IMR-90 (cell line): Measurements from ENCODE around the gene ZNF750. TPM values are rescaled to one million over a fixed set of nuclear protein-coding genes. Genes with fewer than 3 reads are reported as not detected.

Source experiments
- ATAC-seq: fragments of 200-7000 bp; cut with Tn5 transposase; 2 replicates; pipeline ENCODE4 v1.9.1; 2020; ENCODE audit warnings: low read depth, mild to moderate bottlenecking, moderate library complexity
- BruUV-seq: library from RNA; stranded (reverse); fragments of 400-500 nt; replicated peaks from 2 replicates; lab custom pipeline; 2021; lab: Mats Ljungman, UMichigan
- CTCF ChIA-PET: fragments of 300-600 bp; formaldehyde crosslinking; extraction: SDS; loops from one replicate; lab custom pipeline; 2021; ENCODE audit warnings: antibody characterized with exemption; lab: Yijun Ruan, JAX
- POLR2A ChIA-PET: fragments of 300-600 bp; sonication (Branson Sonifier 250); formaldehyde crosslinking; loops from one replicate; lab custom pipeline; 2022; ENCODE audit warnings: antibody characterized with exemption; ENCODE audit not compliant: unreplicated experiment; lab: Charles Lee
- DNase-seq: peaks from one replicate; pipeline ENCODE4 v3.0.0; 2013
- H2AFZ ChIP-seq: replicated peaks from 2 replicates; pipeline ENCODE3; 2013; ENCODE audit warnings: low read length, mild to moderate bottlenecking; ENCODE audit not compliant: poor library complexity
- H2AK5ac ChIP-seq: 2 replicates; pipeline ENCODE4 v1.6.1; 2013; ENCODE audit warnings: low read depth, low read length, inconsistent platforms
- H2AK9ac ChIP-seq: replicated peaks from 2 replicates; pipeline ENCODE3; 2013; ENCODE audit warnings: mild to moderate bottlenecking, low read depth, low read length, moderate library complexity; ENCODE audit not compliant: poor library complexity
- H2BK120ac ChIP-seq: 2 replicates; pipeline ENCODE4 v1.6.1; 2013; ENCODE audit warnings: low read depth, low read length, inconsistent platforms
- H2BK15ac ChIP-seq: 3 replicates; pipeline ENCODE4 v1.6.1; 2013; ENCODE audit warnings: low read depth, low read length, inconsistent platforms
- H2BK20ac ChIP-seq: 2 replicates; pipeline ENCODE4 v1.6.1; 2013; ENCODE audit warnings: low read depth, mild to moderate bottlenecking, inconsistent platforms, low read length, moderate library complexity
- H2BK5ac ChIP-seq: 2 replicates; pipeline ENCODE4 v1.6.1; 2013; ENCODE audit warnings: mild to moderate bottlenecking, low read depth, low read length, inconsistent platforms; ENCODE audit not compliant: poor library complexity, severe bottlenecking
- H3K14ac ChIP-seq: replicated peaks from 2 replicates; pipeline ENCODE4 v1.6.1; 2013; ENCODE audit warnings: low read depth, low read length, inconsistent platforms
- H3K18ac ChIP-seq: 2 replicates; pipeline ENCODE4 v1.6.1; 2013; ENCODE audit warnings: low read depth, low read length, control low read depth
- H3K23ac ChIP-seq: 2 replicates; pipeline ENCODE4 v1.6.1; 2013; ENCODE audit warnings: low read depth, low read length, inconsistent platforms
- H3K27ac ChIP-seq: 2 replicates; pipeline ENCODE4 v1.5.1; 2013; ENCODE audit warnings: mild to moderate bottlenecking, control low read depth, low read length; ENCODE audit not compliant: insufficient read depth
- H3K27me3 ChIP-seq: 2 replicates; pipeline ENCODE4 v1.6.1; 2013; ENCODE audit warnings: low read length; ENCODE audit not compliant: control insufficient read depth, insufficient read depth
- H3K36me3 ChIP-seq: 2 replicates; pipeline ENCODE4 v1.6.1; 2013; ENCODE audit warnings: low read length, mixed read lengths; ENCODE audit not compliant: control insufficient read depth, insufficient read depth
- H3K4ac ChIP-seq: 2 replicates; pipeline ENCODE4 v1.6.1; 2013; ENCODE audit warnings: low read depth, low read length, inconsistent platforms
- H3K4me1 ChIP-seq: 2 replicates; pipeline ENCODE4 v1.6.1; 2013; ENCODE audit warnings: low read length, mixed read lengths; ENCODE audit not compliant: control insufficient read depth, insufficient read depth
- H3K4me2 ChIP-seq: 2 replicates; pipeline ENCODE4 v1.6.1; 2013; ENCODE audit warnings: low read depth, mild to moderate bottlenecking, control low read depth, low read length, moderate library complexity
- H3K4me3 ChIP-seq: 2 replicates; pipeline ENCODE4 v1.5.1; 2013; ENCODE audit warnings: low read depth, mild to moderate bottlenecking, control low read depth, low read length, moderate library complexity; ENCODE audit not compliant: insufficient read depth
- H3K56ac ChIP-seq: 2 replicates; pipeline ENCODE4 v1.6.1; 2013; ENCODE audit warnings: low read length, inconsistent platforms; ENCODE audit not compliant: insufficient read depth; ENCODE audit errors: extremely low read depth
- H3K79me1 ChIP-seq, 2 experiments: 2 replicates each; pipeline ENCODE4 v1.6.1; 2013; ENCODE audit warnings: low read length in 2 of 2, inconsistent platforms in 1 of 2, low read depth in 1 of 2
- H3K9ac ChIP-seq: 2 replicates; pipeline ENCODE4 v1.6.1; 2013; ENCODE audit warnings: low read depth, low read length, control low read depth
- H3K9me1 ChIP-seq: 2 replicates; pipeline ENCODE4 v1.6.1; 2013; ENCODE audit warnings: low read length, inconsistent platforms; ENCODE audit not compliant: insufficient read depth
- H3K9me3 ChIP-seq: 2 replicates; pipeline ENCODE4 v1.6.1; 2013; ENCODE audit warnings: low read length; ENCODE audit not compliant: control insufficient read depth, insufficient read depth
- H4K20me1 ChIP-seq: 2 replicates; pipeline ENCODE4 v1.6.1; 2013; ENCODE audit warnings: low read length, inconsistent platforms; ENCODE audit not compliant: insufficient read depth
- H4K5ac ChIP-seq: 2 replicates; pipeline ENCODE4 v1.6.1; 2013; ENCODE audit warnings: mild to moderate bottlenecking, low read depth, low read length, control low read depth
- H4K8ac ChIP-seq, 2 experiments: 2 replicates each; pipeline ENCODE4 v1.6.1; 2013; ENCODE audit warnings: low read depth in 2 of 2, low read length in 2 of 2, control low read depth in 1 of 2, inconsistent platforms in 1 of 2
- H4K91ac ChIP-seq: 2 replicates; pipeline ENCODE4 v1.6.1; 2013; ENCODE audit warnings: low read depth, low read length, inconsistent platforms; ENCODE audit not compliant: insufficient read depth
- BHLHE40 ChIP-seq: fragments of 150-350 bp; IDR thresholded peaks from 2 replicates; pipeline ENCODE4 v1.6.1; 2016; ENCODE audit warnings: mild to moderate bottlenecking, low read depth, low read length
- CEBPB ChIP-seq: IDR thresholded peaks from 2 replicates; pipeline ENCODE4 v1.6.1; 2012; ENCODE audit warnings: low read depth, low read length, improper control_type of control experiment
- CHD1 ChIP-seq: IDR thresholded peaks from 2 replicates; pipeline ENCODE4 v1.6.1; 2012; ENCODE audit warnings: low read depth, low read length, improper control_type of control experiment
- FOS ChIP-seq: fragments of 150-350 bp; IDR thresholded peaks from 2 replicates; pipeline ENCODE4 v1.6.1; 2016; ENCODE audit warnings: low read depth, low read length
- MAFK ChIP-seq: IDR thresholded peaks from 2 replicates; pipeline ENCODE4 v1.6.1; 2012; ENCODE audit warnings: low read depth, low read length, improper control_type of control experiment
- NFE2L2 ChIP-seq: fragments of 150-350 bp; IDR thresholded peaks from 2 replicates; pipeline ENCODE4 v1.6.1; 2016; ENCODE audit warnings: low read depth, mild to moderate bottlenecking, low read length
- RAD21 ChIP-seq: IDR thresholded peaks from 2 replicates; pipeline ENCODE4 v1.6.1; 2012; ENCODE audit warnings: low read length, improper control_type of control experiment
- RFX5 ChIP-seq: IDR thresholded peaks from 2 replicates; pipeline ENCODE4 v1.8.0; 2012; ENCODE audit warnings: low read depth, mild to moderate bottlenecking, low read length, moderate library complexity
- SMC3 ChIP-seq: fragments of 150-350 bp; IDR thresholded peaks from 2 replicates; pipeline ENCODE4 v1.6.1; 2016; ENCODE audit warnings: low read depth, mild to moderate bottlenecking, antibody characterized with exemption, low read length, moderate library complexity
- WGBS, 2 experiments: methylation state at CpG; one replicate each; pipeline versions ENCODE4 v1.1.5 to v1.1.7; 2013; ENCODE audit warnings: missing lambda C conversion rate in 2 of 2; ENCODE audit not compliant: insufficient read length in 1 of 2; ENCODE audit errors: extremely low coverage in 2 of 2; 5-methylcytosine and 5-hydroxymethylcytosine counted together
- dilution Hi-C: fragments of 300-500 bp; cut with HindIII; formaldehyde crosslinking; loops from one replicate; pipeline ENCODE4 v1.14.3; 2018; ENCODE audit warnings: low sequenced_read_pairs; ENCODE audit not compliant: unreplicated experiment
- in situ Hi-C: fragments of 300-500 bp; cut with MboI; formaldehyde crosslinking; loops from 3 replicates; pipeline ENCODE4 v1.14.3; 2019; ENCODE audit warnings: low sequenced_read_pairs, inconsistent platforms, mixed read lengths
- intact Hi-C: fragments of 100-400 bp; cut with micrococcal nuclease; formaldehyde crosslinking; loops from 2 replicates; pipeline ENCODE4 v1.10.0; 2022
- polyA plus RNA-seq, 3 experiments: library from polyadenylated mRNA; depleted of rRNA; stranded (reverse); fragments of >200 nt; gene quantifications; 2 replicates each; pipeline ENCODE4 v1.2.3, GENCODE V29; 2012; ENCODE audit warnings: low replicate concordance in 1 of 3
- total RNA-seq: library from RNA; depleted of rRNA; stranded (reverse); fragments of >200 nt; gene quantifications from 2 replicates; pipeline ENCODE4 v1.2.3, GENCODE V29; 2012
- TF ChIP-seq, protein P1 (sequence below): fragments of 150-350 bp; IDR thresholded peaks from 2 replicates; pipeline ENCODE4 v1.6.1; 2017; ENCODE audit warnings: mild to moderate bottlenecking, antibody characterized with exemption, low read length, low read depth
- TF ChIP-seq, protein P2 (sequence below): conservative IDR thresholded peaks from 2 replicates; pipeline ENCODE4 v1.5.1; 2012; ENCODE audit warnings: mild to moderate bottlenecking, low read depth, low read length, improper control_type of control experiment
- TF ChIP-seq, protein P3 (sequence below): fragments of 150-350 bp; IDR thresholded peaks from 2 replicates; pipeline ENCODE4 v1.6.1; 2016; ENCODE audit warnings: low read depth, mild to moderate bottlenecking, low read length, moderate library complexity, borderline replicate concordance

The ZNF750 gene
- total and polyA plus RNA-seq, 2 of the 4 experiments (the other 2 are of a cell fraction): not detected

DNA sequence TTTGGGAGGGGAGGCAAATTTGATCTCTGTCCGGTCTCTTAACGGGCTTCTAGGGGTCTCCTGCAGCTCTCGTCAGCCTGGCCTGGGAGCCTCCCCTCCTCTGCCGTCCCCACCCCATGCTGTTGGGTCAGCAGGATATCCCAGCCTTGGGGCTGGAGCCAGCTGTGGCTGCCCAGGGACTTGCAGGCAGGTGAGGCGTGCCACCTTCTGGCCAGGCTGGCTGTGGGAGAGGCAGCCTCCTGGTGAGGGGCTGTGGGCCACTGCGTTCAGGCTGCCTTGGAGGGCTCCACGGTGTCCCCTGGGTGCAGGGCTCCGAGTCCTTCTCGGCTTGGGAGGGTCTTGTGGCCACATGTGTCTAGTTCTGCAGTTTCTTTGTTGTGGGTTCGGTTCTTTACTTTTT lies 53.4 kb downstream of the ZNF750 start:
- DNase-seq (no peak), ATAC-seq (no peak)
- Histone ChIP-seq H4K8ac (no peak overlapping the region), H2AK9ac (no peak overlapping the region), H2BK15ac (no peak overlapping the region), H3K36me3 (peaks cover 14% of the 10 kb centered on the region), H3K79me1 (peaks cover 2 to 41% of the 10 kb centered on the region in 2 experiments; a peak in 2 of 4 replicates), H4K5ac (no peak overlapping the region), H3K4ac (no peak overlapping the region), H3K56ac (no peak overlapping the region), H2BK5ac (no peak overlapping the region), H4K91ac (no peak overlapping the region), H2AFZ (no peak overlapping the region), H3K27ac (no peak overlapping the region), H3K9me1 (peaks cover 5% of the 10 kb centered on the region; the same call in 1 of the 2 replicates), H4K20me1 (peaks cover 10% of the 10 kb centered on the region), H3K4me2 (no peak overlapping the region), H2BK20ac (no peak overlapping the region), H3K9me3 (no peaks in the 10 kb centered on the region), H3K18ac (no peak overlapping the region), H2BK120ac (no peak overlapping the region), H3K14ac (no peak overlapping the region), H3K4me1 (peaks cover 5% of the 10 kb centered on the region), H2AK5ac (no peak overlapping the region), H3K4me3 (no peak overlapping the region), H3K23ac (no peak overlapping the region), H3K27me3 (no peaks in the 10 kb centered on the region), H3K9ac (no peak overlapping the region)
- dilution Hi-C loops (no loop called here), intact Hi-C loops (no loop called here), in situ Hi-C loops (no loop called here)
- POLR2A ChIA-PET: no interaction called here
- TF ChIP-seq SMC3 (no peak), CHD1 (no peak), RFX5 (no peak), CEBPB (no peak), BHLHE40 (no peak), MAFK (no peak), RAD21 (no peak), FOS (no peak), NFE2L2 (no peak)
- TF ChIP-seq, protein P1, sequence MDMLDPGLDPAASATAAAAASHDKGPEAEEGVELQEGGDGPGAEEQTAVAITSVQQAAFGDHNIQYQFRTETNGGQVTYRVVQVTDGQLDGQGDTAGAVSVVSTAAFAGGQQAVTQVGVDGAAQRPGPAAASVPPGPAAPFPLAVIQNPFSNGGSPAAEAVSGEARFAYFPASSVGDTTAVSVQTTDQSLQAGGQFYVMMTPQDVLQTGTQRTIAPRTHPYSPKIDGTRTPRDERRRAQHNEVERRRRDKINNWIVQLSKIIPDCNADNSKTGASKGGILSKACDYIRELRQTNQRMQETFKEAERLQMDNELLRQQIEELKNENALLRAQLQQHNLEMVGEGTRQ: no peak
- TF ChIP-seq, protein P2, sequence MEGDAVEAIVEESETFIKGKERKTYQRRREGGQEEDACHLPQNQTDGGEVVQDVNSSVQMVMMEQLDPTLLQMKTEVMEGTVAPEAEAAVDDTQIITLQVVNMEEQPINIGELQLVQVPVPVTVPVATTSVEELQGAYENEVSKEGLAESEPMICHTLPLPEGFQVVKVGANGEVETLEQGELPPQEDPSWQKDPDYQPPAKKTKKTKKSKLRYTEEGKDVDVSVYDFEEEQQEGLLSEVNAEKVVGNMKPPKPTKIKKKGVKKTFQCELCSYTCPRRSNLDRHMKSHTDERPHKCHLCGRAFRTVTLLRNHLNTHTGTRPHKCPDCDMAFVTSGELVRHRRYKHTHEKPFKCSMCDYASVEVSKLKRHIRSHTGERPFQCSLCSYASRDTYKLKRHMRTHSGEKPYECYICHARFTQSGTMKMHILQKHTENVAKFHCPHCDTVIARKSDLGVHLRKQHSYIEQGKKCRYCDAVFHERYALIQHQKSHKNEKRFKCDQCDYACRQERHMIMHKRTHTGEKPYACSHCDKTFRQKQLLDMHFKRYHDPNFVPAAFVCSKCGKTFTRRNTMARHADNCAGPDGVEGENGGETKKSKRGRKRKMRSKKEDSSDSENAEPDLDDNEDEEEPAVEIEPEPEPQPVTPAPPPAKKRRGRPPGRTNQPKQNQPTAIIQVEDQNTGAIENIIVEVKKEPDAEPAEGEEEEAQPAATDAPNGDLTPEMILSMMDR: no peak
- TF ChIP-seq, protein P3, sequence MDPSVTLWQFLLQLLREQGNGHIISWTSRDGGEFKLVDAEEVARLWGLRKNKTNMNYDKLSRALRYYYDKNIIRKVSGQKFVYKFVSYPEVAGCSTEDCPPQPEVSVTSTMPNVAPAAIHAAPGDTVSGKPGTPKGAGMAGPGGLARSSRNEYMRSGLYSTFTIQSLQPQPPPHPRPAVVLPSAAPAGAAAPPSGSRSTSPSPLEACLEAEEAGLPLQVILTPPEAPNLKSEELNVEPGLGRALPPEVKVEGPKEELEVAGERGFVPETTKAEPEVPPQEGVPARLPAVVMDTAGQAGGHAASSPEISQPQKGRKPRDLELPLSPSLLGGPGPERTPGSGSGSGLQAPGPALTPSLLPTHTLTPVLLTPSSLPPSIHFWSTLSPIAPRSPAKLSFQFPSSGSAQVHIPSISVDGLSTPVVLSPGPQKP: no peak
- CTCF ChIA-PET: no interaction called here
- BruUV-seq: no TSS peak
- WGBS, 2 experiments: 100% methylated on average over 1 of the region's 10 CpGs; no CpG with 5 or more reads in 1 of the 2 experiments
